ENCODE measurements around the gene MAPRE3.
"Not testable (repeated sequence)": the region's sequence is repeated elsewhere in the genome, so short reads cannot be mapped to it uniquely, and the experiment has no call there.

MAPRE3 gene

DNA sequence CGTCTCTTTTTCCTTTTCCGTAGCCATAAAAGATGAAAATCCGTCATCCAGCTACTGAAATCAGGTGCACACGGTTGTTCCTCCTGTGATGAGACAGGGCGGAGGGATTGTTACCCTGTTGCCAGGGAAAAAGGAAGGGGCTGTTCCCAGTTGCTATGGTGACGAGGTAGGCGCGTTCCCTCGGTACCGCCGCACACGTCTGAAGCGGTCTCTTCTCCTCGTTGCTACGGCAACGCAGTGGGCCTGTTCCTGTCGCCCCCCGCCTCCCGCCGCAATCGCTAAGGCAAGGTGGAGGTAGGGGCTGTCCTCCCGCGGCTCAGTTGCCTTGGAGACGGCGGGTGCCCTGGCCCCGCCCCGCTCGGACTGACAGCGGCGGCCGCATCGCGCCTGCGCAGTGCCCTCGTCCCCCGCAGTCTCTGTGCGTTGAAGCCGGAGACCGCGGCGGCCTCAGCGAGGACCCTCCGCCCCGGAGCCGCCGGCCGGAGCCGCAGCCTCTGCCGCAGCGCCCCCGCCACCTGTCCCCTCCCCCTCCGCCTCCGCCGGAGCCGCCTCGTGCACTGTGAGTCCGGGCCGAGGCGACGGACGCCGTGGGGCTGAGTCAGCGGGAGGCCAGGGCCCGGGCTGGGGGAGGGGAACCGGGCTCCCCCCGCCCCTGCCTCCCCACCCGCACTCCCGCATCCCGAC lies at the start of gene MAPRE3:
MAPRE3 (plus strand) TSS at position 394 of the 684 bp plus-strand sequence. CDS start 51,582 bp downstream, outside the sequence.
- peak within 1 kb of the TSS; percentile 74 for H3K4me3 ChIP-seq (ENCODE audit: control insufficient read depth, low read depth, low read length)
- TF ChIP-seq, protein P1, sequence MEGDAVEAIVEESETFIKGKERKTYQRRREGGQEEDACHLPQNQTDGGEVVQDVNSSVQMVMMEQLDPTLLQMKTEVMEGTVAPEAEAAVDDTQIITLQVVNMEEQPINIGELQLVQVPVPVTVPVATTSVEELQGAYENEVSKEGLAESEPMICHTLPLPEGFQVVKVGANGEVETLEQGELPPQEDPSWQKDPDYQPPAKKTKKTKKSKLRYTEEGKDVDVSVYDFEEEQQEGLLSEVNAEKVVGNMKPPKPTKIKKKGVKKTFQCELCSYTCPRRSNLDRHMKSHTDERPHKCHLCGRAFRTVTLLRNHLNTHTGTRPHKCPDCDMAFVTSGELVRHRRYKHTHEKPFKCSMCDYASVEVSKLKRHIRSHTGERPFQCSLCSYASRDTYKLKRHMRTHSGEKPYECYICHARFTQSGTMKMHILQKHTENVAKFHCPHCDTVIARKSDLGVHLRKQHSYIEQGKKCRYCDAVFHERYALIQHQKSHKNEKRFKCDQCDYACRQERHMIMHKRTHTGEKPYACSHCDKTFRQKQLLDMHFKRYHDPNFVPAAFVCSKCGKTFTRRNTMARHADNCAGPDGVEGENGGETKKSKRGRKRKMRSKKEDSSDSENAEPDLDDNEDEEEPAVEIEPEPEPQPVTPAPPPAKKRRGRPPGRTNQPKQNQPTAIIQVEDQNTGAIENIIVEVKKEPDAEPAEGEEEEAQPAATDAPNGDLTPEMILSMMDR (IDR thresholded peaks at IDR 0.05; ENCODE audit: control insufficient read depth, insufficient read depth, low read depth, low read length, missing control alignments) = no peak
- no peak for DNase-seq (ENCODE audit: low read depth)

DNA sequence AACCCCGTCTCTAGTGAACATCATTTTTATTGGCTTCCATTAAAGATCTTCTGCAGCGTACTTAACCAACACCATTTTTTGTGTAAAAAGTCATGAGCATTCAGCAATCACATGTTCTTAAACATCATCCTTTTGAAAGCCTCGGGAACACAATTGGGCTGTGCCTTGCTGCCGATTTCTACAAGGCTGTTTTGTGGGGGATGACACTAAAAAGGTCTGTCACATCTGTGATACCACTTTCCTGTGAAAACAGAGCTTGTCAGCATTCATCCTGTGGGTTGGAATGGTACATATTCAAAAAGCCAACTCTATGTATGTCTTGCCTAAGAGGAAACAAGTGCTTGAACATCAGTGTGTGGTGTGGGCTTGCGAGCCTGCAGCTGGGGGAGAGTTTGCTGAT lies 49.1 kb upstream of the MAPRE3 start:
- no peak overlapping the region for H3K4me3 ChIP-seq (ENCODE audit: control insufficient read depth, low read depth, low read length)
- TF ChIP-seq, protein P1 (IDR thresholded peaks at IDR 0.05; ENCODE audit: control insufficient read depth, insufficient read depth, low read depth, low read length, missing control alignments) = no peak
- no peak for DNase-seq (ENCODE audit: low read depth)

DNA sequence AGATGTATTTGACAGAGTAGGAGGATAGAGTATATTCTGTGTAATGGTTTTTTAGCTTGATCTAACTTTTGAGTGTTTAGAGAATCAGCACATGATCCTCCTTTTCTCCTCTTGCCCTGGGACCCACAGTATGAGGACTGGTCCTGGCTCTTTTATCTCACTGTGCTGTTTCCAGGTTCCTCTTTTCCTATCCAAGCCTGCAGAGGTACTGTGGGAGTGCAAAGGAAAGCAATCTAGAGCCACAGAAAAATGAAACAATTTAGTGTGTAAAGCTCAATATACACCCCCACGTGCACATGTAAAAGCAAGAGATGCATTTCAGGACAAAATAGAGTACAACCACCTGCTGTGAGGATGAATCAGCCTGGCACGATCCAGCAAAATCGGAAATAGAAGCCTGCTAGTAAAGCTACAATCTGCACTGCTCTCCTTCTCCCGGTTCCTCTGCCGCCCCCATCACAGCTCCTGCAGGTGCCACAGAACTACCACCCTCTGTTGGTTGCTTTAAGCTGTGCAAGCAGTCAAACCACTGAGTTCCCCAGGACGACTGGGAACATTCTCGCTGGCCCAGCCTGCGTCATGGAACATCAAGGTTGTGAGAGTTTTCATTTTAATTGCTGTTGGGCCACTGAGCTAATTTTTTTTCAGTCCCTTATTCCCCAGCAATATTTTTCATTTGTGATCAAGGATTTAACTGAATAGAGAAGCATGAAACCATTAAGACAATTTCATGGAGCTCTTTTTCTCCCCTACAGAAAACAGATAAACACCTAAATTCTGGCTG lies 47.8 kb upstream of the MAPRE3 start:
- no peak overlapping the region for H3K4me3 ChIP-seq (ENCODE audit: control insufficient read depth, low read depth, low read length)
- TF ChIP-seq, protein P1 (IDR thresholded peaks at IDR 0.05; ENCODE audit: control insufficient read depth, insufficient read depth, low read depth, low read length, missing control alignments) = peak; percentile 48
- DNase-seq (ENCODE audit: low read depth) = no peak

- H3K4me3 ChIP-seq (ENCODE audit: control insufficient read depth, low read depth, low read length); DNase-seq (ENCODE audit: low read depth): not testable (repeated sequence)
Observed at GRCh38 chr2:26923189-26923466, 47.3 kb upstream of the MAPRE3 start.

GRCh38 chr2:26924731-26925099 lies 45.7 kb upstream of the MAPRE3 start:
- TF ChIP-seq, protein P1 (IDR thresholded peaks at IDR 0.05; ENCODE audit: control insufficient read depth, insufficient read depth, low read depth, low read length, missing control alignments) = no peak
- DNase-seq (ENCODE audit: low read depth) = no peak
- H3K4me3 ChIP-seq (ENCODE audit: control insufficient read depth, low read depth, low read length) = no peak overlapping the region

DNA sequence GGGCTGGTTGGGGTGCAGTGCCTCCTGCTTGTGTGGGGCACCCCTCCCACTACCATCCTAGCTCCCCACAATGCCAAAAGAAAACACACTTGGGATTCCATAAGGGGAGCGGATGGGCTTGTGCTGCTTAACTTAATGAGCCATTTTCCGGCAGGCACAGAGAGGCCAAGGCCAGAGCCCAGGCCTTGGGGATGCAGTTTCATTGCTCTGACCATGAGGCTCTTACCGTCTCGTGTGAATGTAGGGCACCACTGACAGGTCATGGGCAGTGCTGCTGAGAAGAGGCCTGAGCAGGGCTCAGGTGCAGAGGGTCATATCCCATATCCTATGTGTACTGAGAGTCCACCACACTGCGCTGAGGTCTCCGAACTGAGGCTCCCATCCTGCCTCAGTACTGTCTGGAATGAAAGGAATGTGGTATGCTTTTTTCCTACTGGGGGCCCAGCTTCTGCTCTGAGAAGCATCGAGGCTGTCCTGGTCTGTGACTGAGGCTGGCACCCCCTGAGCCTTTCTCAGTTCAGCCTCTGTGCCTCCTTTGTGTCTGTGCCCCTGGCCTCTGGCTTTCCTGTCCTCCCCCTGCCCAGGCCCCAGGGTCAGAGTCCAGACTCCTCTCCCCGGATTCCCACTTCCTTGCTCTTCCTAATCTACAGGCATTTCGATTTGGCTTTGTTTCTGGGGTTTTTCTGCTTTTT lies 45.2 kb upstream of the MAPRE3 start:
- TF ChIP-seq, protein P1 (IDR thresholded peaks at IDR 0.05; ENCODE audit: control insufficient read depth, insufficient read depth, low read depth, low read length, missing control alignments) = no peak
- DNase-seq (ENCODE audit: low read depth) = no peak
- H3K4me3 ChIP-seq (ENCODE audit: control insufficient read depth, low read depth, low read length) = no peak overlapping the region

- TF ChIP-seq, protein P1 (IDR thresholded peaks at IDR 0.05; ENCODE audit: control insufficient read depth, insufficient read depth, low read depth, low read length, missing control alignments) = no peak
- no peak for DNase-seq (ENCODE audit: low read depth)
- no peak overlapping the region for H3K4me3 ChIP-seq (ENCODE audit: control insufficient read depth, low read depth, low read length)
Observed at GRCh38 chr2:26927221-26927620, 43.2 kb upstream of the MAPRE3 start.
